Naive thymus-derived CD8-positive, alpha-beta T cell (primary cell): Measurements from ENCODE around the gene ETV3L. TPM values are rescaled to one million over a fixed set of nuclear protein-coding genes. Genes with fewer than 3 reads are reported as not detected.
A peak's percentile ranks its signal among the peaks of the same experiment; 100 is the strongest.
"Not testable (repeated sequence)": the region's sequence is repeated elsewhere in the genome, so short reads cannot be mapped to it uniquely, and the experiment has no call there.

Experiments
- ATAC-seq, 2 donors: fragments of 150-1000 bp; cut with Tn5 transposase in 1 of 2; sonication (Bioruptor Pico), chemical (Tn5 transposase) in 1 of 2; 1 replicate in 1 of 2; 2 replicates in 1 of 2; pipeline ENCODE4 v1.10.0; 2021; ENCODE audit warnings: mild to moderate bottlenecking in 2 of 2, moderate library complexity in 2 of 2
- POLR2A ChIA-PET: fragments of 350-600 bp; sonication (Branson Sonifier 250); formaldehyde crosslinking; loops from one replicate; lab custom pipeline; 2021; ENCODE audit warnings: antibody characterized with exemption; lab: Charles Lee
- DNase-seq, 10 donors: peaks; one replicate each; pipeline versions ENCODE4 v3.0.0 to v3.0.0-alpha.2; 2020 to 2022
- H3K27ac Mint-ChIP-seq, 10 donors: one replicate each; pipeline ENCODE4 v1.8.0; 2020 to 2022; ENCODE audit warnings: mild to moderate bottlenecking in 10 of 10, mixed read lengths in 10 of 10, moderate library complexity in 4 of 10, inconsistent platforms in 1 of 10
- H3K27me3 Mint-ChIP-seq, 5 donors: one replicate each; pipeline ENCODE4 v1.8.0; 2021 to 2022; ENCODE audit warnings: mixed read lengths in 5 of 5
- H3K36me3 Mint-ChIP-seq, 3 donors: one replicate each; pipeline ENCODE4 v1.8.0; 2020 to 2022; ENCODE audit warnings: mixed read lengths in 3 of 3, mild to moderate bottlenecking in 2 of 3, inconsistent platforms in 1 of 3
- H3K4me1 Mint-ChIP-seq, 4 donors: one replicate each; pipeline ENCODE4 v1.8.0; 2021 to 2022; ENCODE audit warnings: mixed read lengths in 4 of 4
- H3K4me3 Mint-ChIP-seq, 10 donors: one replicate each; pipeline ENCODE4 v1.8.0; 2020 to 2022; ENCODE audit warnings: mild to moderate bottlenecking in 10 of 10, mixed read lengths in 10 of 10, moderate library complexity in 6 of 10, inconsistent platforms in 1 of 10
- H3K9me3 Mint-ChIP-seq, 9 donors: one replicate each; pipeline ENCODE4 v1.8.0; 2020 to 2022; ENCODE audit warnings: mixed read lengths in 9 of 9, mild to moderate bottlenecking in 3 of 9, inconsistent platforms in 1 of 9, moderate library complexity in 1 of 9
- polyA plus RNA-seq, 3 donors: library from polyadenylated mRNA; unstranded; fragments of 300-500 nt; fragmentation: Illumina TruSeq; gene quantifications; one replicate each; pipeline ENCODE4 v1.2.3, GENCODE V29; 2021
- total RNA-seq, 8 experiments: library from RNA in 2 of 8; stranded (reverse) in 2 of 8; gene quantifications; one replicate each; pipeline ENCODE4 v1.2.3 and lab custom pipeline; 2021 to 2026

The ETV3L gene
- total and polyA plus RNA-seq, 5 experiments from 2014 or later, result not detected

DNA sequence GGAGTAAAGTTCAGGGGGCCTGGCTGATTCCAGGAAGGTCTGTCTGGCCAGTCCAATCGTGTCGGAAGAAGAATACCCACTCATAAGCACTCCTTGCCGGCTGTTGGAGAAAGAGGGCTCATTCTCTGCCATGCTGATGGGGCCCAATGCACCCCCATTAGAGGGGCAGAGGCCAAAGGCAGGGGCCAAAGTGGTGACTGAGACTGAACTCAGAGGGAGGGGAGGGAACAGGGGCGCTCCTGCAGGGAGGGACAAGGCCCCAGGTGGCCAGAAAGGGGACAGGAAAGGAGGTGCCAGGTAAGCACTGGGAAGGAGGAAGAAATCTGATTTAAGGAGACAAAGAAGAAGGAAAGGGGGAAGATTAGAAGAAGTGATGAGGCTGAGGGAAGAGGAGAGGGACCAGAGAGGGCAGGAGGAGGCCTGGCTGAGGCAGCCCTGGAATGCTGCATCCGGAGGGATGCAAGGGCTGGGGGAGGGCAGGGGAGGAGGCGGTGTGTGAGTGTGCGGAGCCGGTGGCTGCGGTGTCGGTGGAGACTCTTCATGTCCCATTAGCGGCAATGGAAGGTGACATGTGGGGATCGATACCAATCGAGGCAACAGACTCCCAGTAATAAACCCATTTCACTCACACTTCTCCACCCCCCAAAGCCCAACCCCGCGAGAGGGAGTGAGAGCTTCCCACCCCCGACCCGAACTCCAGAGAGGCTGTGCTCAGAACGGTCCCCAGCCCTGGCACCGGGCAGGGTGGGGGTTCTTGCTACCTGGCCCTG, 12.0 kb upstream of the ETV3L start:
- Mint-ChIP-seq H3K9me3 (no peaks in the 10 kb centered on the region), H3K4me3 (no peak overlapping the region), H3K36me3 (no peaks in the 10 kb centered on the region), H3K27me3 (peaks cover 7 to 47% (median 34%) of the 10 kb centered on the region in 5 donors), H3K4me1 (peaks cover 0 to 9% (median 4%) of the 10 kb centered on the region in 4 donors), H3K27ac (peak overlapping the region in 1 of 10 donors; percentile 6)
- DNase-seq (no peak), ATAC-seq (no peak)
- POLR2A ChIA-PET, result no interaction called here

DNA sequence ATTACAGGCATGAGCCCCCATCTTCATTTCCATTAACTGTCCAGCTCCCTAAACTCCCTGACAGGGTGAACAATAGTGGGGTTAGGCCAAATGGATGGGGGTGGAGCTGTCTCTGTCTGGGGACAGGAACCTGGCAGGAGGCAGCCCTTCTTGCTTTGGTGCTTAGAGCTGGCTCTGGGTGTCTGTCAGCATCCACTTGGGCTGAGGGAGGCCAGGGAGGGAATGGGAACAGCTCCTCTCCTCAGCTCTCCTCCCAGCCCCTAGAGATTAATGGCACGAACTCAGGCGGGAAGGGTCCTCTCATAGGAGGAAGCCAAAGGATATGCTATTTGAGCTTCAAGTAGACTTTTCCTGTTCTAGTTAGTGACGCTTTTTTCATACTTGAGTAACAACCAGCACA, 11.1 kb upstream of the ETV3L start:
- Mint-ChIP-seq H3K9me3 (no peaks in the 10 kb centered on the region), H3K27me3 (peaks cover 11 to 56% (median 40%) of the 10 kb centered on the region in 5 donors), H3K4me3 (no peak overlapping the region), H3K4me1 (peaks cover 0 to 11% (median 6%) of the 10 kb centered on the region in 4 donors), H3K36me3 (no peaks in the 10 kb centered on the region), H3K27ac (no peak overlapping the region)
- DNase-seq, result no peak
- ATAC-seq, result no peak
- POLR2A ChIA-PET, result no interaction called here

DNA sequence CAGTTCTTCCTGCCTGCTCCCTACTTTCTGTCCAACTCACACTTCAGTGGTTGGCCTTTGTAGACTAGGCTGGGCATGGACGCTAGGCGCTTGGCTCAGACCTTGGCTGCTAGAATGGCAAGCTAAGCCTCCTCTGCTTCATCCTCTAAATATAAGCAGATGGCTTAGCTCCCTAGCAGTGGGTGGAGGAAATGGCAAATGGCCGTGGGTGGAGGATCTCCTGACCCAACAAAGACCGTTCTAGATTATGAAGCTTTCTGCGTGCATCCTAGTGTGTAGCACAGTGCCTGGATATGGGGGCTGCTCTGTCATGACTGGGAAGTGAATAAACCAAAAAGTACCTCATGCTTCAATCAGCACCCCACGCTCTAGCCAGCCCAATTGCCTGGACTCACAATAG, 10.4 kb upstream of the ETV3L start:
- Mint-ChIP-seq H3K9me3 (no peaks in the 10 kb centered on the region), H3K4me3 (no peak overlapping the region), H3K27ac (no peak overlapping the region), H3K36me3 (no peaks in the 10 kb centered on the region), H3K4me1 (peaks cover 0 to 8% (median 5%) of the 10 kb centered on the region in 4 donors), H3K27me3 (peaks cover 11 to 60% (median 40%) of the 10 kb centered on the region in 5 donors)
- POLR2A ChIA-PET, result no interaction called here
- ATAC-seq (no peak), DNase-seq (no peak)

DNA sequence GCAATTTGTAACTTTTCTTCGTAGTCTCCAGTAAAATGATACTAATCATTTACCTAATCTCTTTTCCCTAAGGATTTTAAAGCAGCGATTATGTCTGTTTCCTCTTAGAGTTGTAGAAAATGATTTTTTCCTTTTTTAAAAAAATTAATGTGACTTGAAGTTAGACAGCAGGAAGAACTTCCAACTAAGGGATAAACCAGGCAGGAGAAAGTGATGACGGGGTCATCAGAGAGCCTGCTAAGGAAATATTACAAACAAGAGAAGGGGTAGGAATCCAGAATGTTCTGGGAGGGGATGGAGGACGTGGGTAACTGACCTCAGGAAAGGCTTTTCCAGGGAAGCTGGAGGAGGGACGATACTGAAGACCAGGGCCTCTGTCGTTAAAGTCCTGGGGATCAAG, 8.8 kb upstream of the ETV3L start:
- Mint-ChIP-seq H3K36me3 (no peaks in the 10 kb centered on the region), H3K9me3 (no peaks in the 10 kb centered on the region), H3K27ac (no peak overlapping the region), H3K27me3 (peaks cover 11 to 60% (median 44%) of the 10 kb centered on the region in 5 donors), H3K4me3 (no peak overlapping the region), H3K4me1 (peaks cover 0 to 10% (median 5%) of the 10 kb centered on the region in 4 donors)
- DNase-seq, result no peak
- no peak for ATAC-seq
- POLR2A ChIA-PET, result no interaction called here

DNA sequence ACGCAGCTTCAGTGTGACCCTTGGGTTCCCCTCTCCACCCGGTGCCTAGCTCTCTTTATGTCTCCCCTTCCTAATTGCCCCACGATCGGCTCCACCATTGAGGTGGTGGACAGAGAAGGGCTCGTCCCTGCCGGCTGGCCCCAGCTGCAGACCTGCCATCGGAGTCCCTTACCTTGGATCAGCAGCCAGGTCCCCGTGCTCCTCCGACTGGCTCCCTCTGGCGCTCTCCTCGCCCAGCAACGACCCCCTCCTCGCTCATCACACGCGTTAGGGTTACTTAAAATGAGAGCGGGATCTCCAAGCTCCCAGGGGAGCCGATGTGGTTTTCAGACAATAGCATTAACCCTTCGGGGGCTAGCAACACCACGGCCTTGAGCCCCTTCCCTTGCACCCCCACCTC, 8.1 kb upstream of the ETV3L start:
- Mint-ChIP-seq H3K4me1 (peaks cover 0 to 8% (median 5%) of the 10 kb centered on the region in 4 donors), H3K36me3 (no peaks in the 10 kb centered on the region), H3K27me3 (peaks cover 11 to 55% (median 45%) of the 10 kb centered on the region in 5 donors), H3K27ac (peak overlapping the region in 2 of 10 donors; percentile 42 to 56), H3K4me3 (no peak overlapping the region), H3K9me3 (no peaks in the 10 kb centered on the region)
- POLR2A ChIA-PET, result no interaction called here
- DNase-seq (no peak), ATAC-seq (no peak)

DNA sequence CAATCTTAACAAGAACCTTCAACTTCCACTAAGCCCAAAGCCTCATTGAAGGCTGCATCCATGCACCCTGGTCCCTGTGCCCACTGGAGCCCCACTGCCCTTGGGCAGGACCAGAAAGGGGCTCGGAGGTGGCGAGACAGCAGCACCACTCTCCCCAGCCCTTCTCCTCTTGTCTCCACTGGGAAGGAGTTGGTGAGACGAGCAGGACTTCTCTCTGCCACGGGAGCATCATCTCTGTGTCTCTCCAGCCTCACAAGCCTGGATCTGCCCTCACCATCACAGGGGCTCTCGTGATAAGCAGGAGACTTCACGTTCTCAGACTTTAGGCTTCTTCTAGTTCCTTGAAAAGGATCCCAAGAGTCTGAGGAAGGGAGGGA, 7.2 kb upstream of the ETV3L start:
- no peaks in the 10 kb centered on the region for H3K9me3 Mint-ChIP-seq
- peaks cover 0 to 7% (median 2%) of the 10 kb centered on the region in 4 donors for H3K4me1 Mint-ChIP-seq
- no peak overlapping the region for H3K4me3 Mint-ChIP-seq
- no peaks in the 10 kb centered on the region for H3K36me3 Mint-ChIP-seq
- H3K27ac Mint-ChIP-seq, result peak overlapping the region in 1 of 10 donors; percentile 55
- no peak for ATAC-seq
- DNase-seq, result no peak
- peaks cover 9 to 46% (median 38%) of the 10 kb centered on the region in 5 donors for H3K27me3 Mint-ChIP-seq
- POLR2A ChIA-PET, result no interaction called here

DNA sequence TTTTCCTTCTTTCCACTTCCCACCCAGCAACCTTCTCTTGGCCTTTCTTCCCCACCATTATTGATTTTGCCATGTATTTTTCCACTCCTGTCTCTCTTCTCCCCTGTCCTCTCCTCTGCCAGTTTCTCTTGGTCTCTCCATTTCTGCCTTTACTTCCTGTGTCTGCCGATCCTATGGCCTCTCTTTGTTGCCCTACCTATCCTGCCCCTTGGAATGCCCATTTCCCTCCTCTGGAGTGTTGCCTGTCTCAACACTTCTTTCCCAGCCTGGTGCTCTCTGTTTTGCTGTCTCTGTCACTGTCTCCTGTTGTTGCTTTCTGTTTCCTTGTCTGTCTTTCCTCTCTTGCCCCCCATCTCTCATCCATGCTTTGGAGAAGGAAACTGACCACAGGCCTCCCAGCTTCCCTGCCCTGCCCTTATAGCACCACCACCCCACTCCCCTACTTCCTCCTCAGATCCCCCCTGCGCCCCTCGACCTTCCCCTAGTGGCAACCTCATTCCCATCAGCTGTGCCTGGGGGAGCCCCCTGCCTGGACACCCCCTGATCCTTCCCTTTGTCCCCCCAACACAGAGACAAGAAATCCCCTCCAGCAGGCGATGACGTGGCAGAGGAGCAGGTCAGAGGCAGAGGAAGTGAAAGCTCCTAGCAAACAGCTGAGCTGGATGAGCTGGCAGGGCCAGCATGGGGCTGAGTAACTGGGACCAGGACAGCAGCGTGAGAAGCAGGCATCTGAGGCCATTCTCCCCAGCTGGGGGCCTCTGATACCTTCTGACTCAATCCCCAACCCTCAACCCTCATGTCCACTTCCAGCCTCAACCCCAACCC, 6.6 kb upstream of the ETV3L start:
- Mint-ChIP-seq H3K4me3 (no peak overlapping the region), H3K27me3 (peaks cover 9 to 42% (median 34%) of the 10 kb centered on the region in 5 donors), H3K36me3 (no peaks in the 10 kb centered on the region), H3K9me3 (no peaks in the 10 kb centered on the region), H3K4me1 (peaks cover 0 to 7% (median 2%) of the 10 kb centered on the region in 4 donors), H3K27ac (peak overlapping the region in 3 of 10 donors; percentile 45 to 64 (median 50))
- POLR2A ChIA-PET, result no interaction called here
- ATAC-seq (no peak), DNase-seq (peak in 1 of 10 donors; percentile 13)

DNA sequence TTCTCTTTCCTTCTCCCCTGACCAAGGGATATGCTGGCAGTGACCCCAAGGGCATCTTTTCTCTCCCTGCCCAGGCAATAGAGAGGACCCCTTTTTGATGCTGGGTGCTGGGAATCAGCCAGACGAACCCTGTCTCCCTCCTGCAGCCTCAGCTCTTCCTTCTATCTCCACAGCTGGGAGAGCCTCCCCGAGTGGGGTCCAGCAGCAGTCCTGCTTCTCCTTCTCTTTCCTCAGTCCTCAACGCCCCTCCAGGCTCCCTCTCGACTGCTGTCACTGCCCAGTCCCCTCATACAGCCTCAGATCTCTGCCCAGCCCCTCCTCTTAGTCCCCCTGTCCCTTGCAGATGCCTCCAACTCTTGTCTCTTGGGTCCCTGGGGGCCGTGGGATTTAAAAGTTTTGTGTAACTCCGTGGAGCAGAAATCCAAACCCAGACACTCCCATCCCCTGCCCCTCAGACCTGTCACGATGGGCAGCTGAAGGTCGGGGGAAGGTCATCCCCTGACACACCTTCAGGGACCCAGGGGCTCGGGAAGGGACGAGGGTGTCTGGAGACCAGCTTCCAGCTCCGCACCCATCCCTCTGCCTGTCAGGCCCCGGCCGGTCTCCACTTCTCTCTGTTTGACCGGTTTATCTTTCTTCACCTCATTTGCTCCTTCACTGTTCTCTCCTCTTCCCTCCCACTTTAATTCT, 5.8 kb upstream of the ETV3L start:
- POLR2A ChIA-PET, result no interaction called here
- Mint-ChIP-seq H3K27me3 (peaks cover 9 to 42% (median 32%) of the 10 kb centered on the region in 5 donors), H3K4me3 (no peak overlapping the region), H3K4me1 (peaks cover 0 to 7% (median 2%) of the 10 kb centered on the region in 4 donors), H3K27ac (peak overlapping the region in 2 of 10 donors; percentile 45 to 50), H3K9me3 (no peaks in the 10 kb centered on the region), H3K36me3 (no peaks in the 10 kb centered on the region)
- no peak for ATAC-seq
- DNase-seq, result no peak

DNA sequence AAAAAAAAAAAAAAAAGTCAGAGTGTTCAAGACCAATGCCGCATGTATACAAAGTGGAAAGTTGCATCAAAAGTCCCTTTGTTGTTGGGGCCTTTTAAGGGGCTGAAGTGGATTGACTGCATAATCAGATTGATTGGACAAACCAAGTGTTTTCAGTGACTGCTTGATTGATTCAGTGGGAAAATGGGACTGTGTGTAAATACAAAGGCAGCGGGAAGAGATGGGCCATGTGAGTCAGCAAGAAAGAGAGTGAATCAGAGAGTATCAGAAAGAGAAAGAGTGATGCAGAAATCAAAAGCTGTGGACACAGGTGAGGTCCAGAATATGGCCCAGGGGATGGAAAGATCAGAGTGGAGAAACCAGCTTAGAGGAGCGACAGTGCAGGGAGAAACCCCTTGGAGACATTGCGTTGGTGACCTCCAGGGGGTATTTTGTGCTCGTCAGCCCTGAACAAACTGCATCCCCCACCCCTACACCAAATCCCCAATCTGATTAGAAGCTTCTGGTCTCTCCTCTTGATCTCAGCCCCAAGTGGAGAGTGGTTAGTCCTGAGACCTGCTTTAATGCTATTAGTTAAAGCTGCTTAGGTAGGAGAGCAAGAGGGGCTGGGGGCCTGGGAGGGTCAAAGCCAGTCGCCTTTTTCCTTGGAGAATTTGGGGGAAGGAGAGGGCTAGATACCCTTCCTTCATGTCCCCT, 5.1 kb upstream of the ETV3L start:
- Mint-ChIP-seq H3K4me3 (no peak overlapping the region), H3K36me3 (no peaks in the 10 kb centered on the region), H3K4me1 (peaks cover 0 to 7% (median 2%) of the 10 kb centered on the region in 4 donors), H3K27me3 (peaks cover 9 to 39% (median 32%) of the 10 kb centered on the region in 5 donors), H3K9me3 (no peaks in the 10 kb centered on the region), H3K27ac (no peak overlapping the region)
- POLR2A ChIA-PET, result no interaction called here
- ATAC-seq (no peak), DNase-seq (no peak)

DNA sequence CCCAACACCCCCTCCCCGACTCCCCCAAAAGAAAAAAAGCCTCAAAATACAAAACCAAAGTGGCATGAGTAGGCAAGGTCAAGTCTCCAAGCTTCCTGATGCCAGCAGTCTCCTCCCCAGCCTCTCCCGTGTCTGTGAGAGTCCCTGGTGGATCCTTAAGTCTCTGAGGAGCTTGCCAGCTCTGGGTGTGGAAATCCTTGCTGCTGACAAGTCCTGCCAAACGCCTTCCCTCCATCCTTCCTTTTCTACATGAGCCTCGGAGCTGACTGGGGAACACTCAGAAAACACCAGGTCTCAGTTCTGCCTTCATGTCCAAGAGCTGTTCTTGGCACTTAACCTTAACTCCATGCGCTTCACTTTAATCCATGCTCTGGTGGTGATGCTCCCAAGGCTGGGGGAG, 3.7 kb upstream of the ETV3L start:
- no peaks in the 10 kb centered on the region for H3K36me3 Mint-ChIP-seq
- POLR2A ChIA-PET, result interaction anchor here (0.6 kb wide), 1 partner anchor 24 kb away, joined by 3 read pairs; no protein-coding TSS in a partner anchor
- ATAC-seq (no peak), DNase-seq (no peak)
- H3K27ac Mint-ChIP-seq, result no peak overlapping the region
- H3K4me3 Mint-ChIP-seq, result no peak overlapping the region
- peaks cover 6 to 30% (median 23%) of the 10 kb centered on the region in 5 donors for H3K27me3 Mint-ChIP-seq
- peaks cover 0 to 10% (median 2%) of the 10 kb centered on the region in 4 donors for H3K4me1 Mint-ChIP-seq
- H3K9me3 Mint-ChIP-seq, result no peaks in the 10 kb centered on the region

DNA sequence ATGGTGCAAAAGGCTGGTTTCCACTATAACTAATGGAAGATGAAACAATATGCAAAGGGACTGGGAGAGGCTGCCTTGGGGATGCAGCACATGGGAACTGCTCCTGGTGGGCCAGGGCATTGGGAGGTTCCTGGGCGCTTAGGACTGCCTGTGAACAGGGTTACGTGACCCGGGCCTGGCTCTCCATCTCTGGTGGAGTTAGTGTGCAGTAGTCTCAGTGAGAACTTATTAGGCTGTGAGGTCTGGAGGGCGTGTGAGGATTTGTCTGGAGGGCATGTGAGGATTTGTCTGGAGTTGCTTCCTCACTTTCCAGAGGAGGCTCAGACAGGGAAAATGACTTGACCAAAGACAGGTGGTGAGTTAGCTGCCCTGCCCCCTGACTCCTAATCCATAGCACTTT, 1.5 kb upstream of the ETV3L start:
- Mint-ChIP-seq H3K9me3 (no peaks in the 10 kb centered on the region), H3K27me3 (peaks cover 3 to 9% (median 6%) of the 10 kb centered on the region in 5 donors), H3K4me3 (no peak overlapping the region), H3K36me3 (no peaks in the 10 kb centered on the region), H3K27ac (no peak overlapping the region), H3K4me1 (peaks cover 0 to 7% (median 2%) of the 10 kb centered on the region in 4 donors)
- ATAC-seq (no peak), DNase-seq (no peak)
- POLR2A ChIA-PET, result no interaction called here

DNA sequence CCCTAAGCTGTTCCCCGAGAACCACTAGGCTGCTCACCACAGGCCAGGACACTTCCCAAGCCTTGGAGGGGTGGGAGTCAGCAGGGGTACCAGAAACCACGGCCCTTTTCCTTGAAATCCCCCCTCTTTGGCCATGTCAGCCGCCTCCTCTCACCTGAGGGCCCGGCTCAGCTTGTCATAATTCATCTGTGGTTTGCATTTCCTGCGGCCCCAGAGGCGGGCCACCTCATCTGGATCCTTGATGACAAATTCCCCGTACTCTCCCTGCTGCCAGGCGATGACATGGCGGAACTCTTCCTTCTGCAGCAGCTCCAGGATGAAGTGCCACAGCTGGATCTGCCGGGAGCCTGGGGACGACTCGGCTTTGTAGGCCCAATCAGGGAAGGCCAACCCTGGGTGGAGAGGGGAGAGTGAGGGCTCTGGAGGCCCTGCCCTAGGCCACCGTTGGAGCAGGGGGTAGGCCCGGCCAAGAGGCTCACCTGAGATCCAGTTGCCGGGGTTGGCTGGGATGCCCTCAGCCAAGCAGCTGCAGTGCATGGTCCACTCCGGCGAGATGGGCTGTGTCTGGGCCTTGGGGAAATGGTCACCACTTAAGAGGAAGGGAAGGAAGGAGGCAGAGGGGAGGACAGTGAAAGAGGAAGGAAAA, 498 bp downstream of the ETV3L start:
- DNase-seq, H3K36me3 Mint-ChIP-seq, H3K4me1 Mint-ChIP-seq, H3K27me3 Mint-ChIP-seq, POLR2A ChIA-PET, H3K9me3 Mint-ChIP-seq, ATAC-seq, H3K4me3 Mint-ChIP-seq: not testable (repeated sequence)
- H3K27ac Mint-ChIP-seq, result peak overlapping the region in 1 of 10 donors; percentile 64
